NB4 (cell line): ENCODE data around the gene PCGF3.

Experiments used
- DNase-seq: peaks from one replicate; pipeline ENCODE4 v3.0.0; 2010; ENCODE audit warnings: low read depth
- H3K4me3 ChIP-seq: one replicate; pipeline ENCODE4 v1.5.1; 2011; ENCODE audit warnings: mild to moderate bottlenecking, low read depth, low read length, moderate library complexity
- CTCF ChIP-seq: IDR thresholded peaks from one replicate; pipeline ENCODE4 v1.5.1; 2012; ENCODE audit warnings: low read depth, low read length
- MYC ChIP-seq: IDR thresholded peaks from 2 replicates; pipeline ENCODE4 v1.6.1; 2011; ENCODE audit warnings: low read depth, low read length
- POLR2A ChIP-seq: IDR thresholded peaks from 2 replicates; pipeline ENCODE4 v1.6.1; 2011; ENCODE audit warnings: mild to moderate bottlenecking; ENCODE audit not compliant: insufficient read length; ENCODE audit errors: extremely low read depth
- TF ChIP-seq, protein P1 (sequence below): IDR thresholded peaks from 2 replicates; pipeline ENCODE4 v1.6.1; 2011; ENCODE audit warnings: low read depth, low read length

The PCGF3 gene

GRCh38 chr4:784401-785331, 79.0 kb downstream of the PCGF3 start:
- no peak for DNase-seq
- TF ChIP-seq CTCF, result no peak
- no peak for TF ChIP-seq POLR2A
- no peak for TF ChIP-seq MYC
- TF ChIP-seq, protein P1, sequence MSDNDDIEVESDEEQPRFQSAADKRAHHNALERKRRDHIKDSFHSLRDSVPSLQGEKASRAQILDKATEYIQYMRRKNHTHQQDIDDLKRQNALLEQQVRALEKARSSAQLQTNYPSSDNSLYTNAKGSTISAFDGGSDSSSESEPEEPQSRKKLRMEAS, result no peak
- no peak overlapping the region for H3K4me3 ChIP-seq

DNA sequence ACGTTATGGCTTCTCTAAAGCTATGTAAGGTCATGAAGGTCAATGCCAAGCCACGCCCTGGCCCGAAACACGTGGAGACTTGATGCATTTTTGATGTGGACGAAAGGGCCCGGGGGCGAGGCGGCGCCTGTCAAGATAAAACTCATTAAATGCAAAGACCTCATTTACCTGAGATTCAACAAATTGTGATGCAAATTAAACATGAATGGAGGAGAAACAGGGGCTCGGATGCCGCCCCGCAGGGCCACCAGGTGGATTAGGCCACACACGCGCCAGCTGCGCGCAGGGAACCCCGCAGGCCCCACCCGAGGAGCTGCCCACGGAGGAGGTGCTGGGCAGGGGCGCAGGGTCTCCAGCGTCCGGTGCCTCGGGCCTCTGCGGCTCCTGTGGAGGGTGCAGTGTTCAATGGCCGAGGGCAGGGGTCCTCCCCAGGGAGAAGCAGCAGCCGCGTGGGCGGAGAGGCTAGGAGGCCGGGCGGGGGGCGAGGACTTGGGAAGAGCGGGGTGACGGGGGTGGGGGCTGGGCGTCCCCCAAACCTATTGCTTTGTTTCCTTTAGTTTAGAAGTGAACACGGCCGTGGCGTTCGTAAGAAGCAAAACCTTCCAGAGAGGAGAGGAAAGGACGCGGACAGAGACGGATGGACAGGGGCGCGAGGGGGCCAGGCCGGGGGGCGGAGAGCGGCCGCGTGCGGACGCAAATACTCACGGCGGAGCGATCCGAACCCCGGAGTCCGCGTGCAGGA, 79.9 kb downstream of the PCGF3 start:
- no peak overlapping the region for H3K4me3 ChIP-seq
- no peak for TF ChIP-seq CTCF
- TF ChIP-seq, protein P1, result no peak
- TF ChIP-seq MYC, result no peak
- no peak for TF ChIP-seq POLR2A
- DNase-seq, result no peak

- no peak for DNase-seq
- no peak for TF ChIP-seq CTCF
- TF ChIP-seq MYC, result no peak
- TF ChIP-seq, protein P1, result no peak
- TF ChIP-seq POLR2A, result no peak
- no peak overlapping the region for H3K4me3 ChIP-seq
Measured at GRCh38 chr4:786074-786741, 80.6 kb downstream of the PCGF3 start.

DNA sequence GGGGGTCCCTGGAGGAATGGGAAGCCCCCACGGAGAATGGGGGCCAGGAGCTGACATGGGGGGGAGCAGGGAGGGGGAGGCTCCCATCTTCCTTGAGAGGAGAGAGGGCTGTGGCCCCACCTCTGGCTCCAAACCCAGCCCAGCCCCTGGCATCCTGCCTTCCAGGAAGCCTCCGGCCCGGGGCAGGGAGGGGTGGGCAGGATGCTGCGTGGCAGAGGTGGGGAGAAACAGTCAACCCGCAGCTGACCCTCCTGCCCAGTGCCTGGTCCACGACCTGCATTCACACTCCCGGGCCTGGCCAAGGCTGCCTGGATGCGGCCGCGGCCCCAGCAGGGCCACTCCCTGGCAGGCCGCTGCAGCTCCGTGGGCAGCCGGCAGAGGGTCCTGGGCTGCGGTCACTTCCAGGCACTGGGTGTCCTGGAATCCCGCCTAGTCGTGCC, 81.2 kb downstream of the PCGF3 start:
- TF ChIP-seq MYC (no peak), CTCF (no peak), POLR2A (no peak)
- TF ChIP-seq, protein P1, result no peak
- DNase-seq, result no peak
- no peak overlapping the region for H3K4me3 ChIP-seq

DNA sequence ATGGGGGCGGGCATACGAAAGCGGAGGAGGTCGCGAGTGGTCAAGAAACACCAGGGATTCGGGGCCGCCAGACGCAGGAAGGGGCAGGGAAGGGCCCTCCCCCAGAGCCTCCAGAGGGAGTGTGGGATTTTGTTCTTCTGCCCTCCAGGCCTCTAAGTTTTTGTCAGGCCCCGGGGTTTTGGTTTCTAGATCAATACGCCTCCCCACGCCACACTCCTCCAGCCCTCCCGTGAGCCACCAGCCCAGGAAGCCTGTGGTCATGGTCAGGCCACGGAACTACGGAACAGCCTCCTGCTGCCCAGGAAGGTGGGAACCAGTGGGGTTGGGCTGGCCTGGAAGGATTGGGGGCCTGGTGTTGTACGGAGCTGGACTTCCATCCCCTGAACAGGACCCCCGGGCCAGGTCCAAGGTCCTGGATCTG, 81.9 kb downstream of the PCGF3 start:
- no peak for DNase-seq
- no peak overlapping the region for H3K4me3 ChIP-seq
- TF ChIP-seq MYC (no peak), POLR2A (no peak), CTCF (no peak)
- TF ChIP-seq, protein P1, result no peak
